ENCODE results near the gene OPCML. TPM values are rescaled to one million over a fixed set of nuclear protein-coding genes. Genes with fewer than 3 reads are reported as not detected.
A peak's percentile ranks its signal among the peaks of the same experiment; 100 is the strongest.

The OPCML gene
- total RNA-seq = 10 to 100 TPM; 16.6 to 51.1 TPM
- polyA plus RNA-seq (ENCODE audit: insufficient read length in 2 of 2) = 10 to 100 TPM; 65.1 to 70.3 TPM
- long read RNA-seq, donor 1, partial matches to known transcripts = 18 of 18 reads
- long read RNA-seq, donor 1, other reads (novel, unspliced or antisense) = 0 of 18 reads
- long read RNA-seq, donor 2, partial matches to known transcripts = 5 of 5 reads
- long read RNA-seq, donor 2, other reads (novel, unspliced or antisense) = 0 of 5 reads
- long read RNA-seq, donor 3, partial matches to known transcripts = 23 of 23 reads
- long read RNA-seq, donor 3, other reads (novel, unspliced or antisense) = 0 of 23 reads
- long read RNA-seq, donor 4 = 0 reads

DNA sequence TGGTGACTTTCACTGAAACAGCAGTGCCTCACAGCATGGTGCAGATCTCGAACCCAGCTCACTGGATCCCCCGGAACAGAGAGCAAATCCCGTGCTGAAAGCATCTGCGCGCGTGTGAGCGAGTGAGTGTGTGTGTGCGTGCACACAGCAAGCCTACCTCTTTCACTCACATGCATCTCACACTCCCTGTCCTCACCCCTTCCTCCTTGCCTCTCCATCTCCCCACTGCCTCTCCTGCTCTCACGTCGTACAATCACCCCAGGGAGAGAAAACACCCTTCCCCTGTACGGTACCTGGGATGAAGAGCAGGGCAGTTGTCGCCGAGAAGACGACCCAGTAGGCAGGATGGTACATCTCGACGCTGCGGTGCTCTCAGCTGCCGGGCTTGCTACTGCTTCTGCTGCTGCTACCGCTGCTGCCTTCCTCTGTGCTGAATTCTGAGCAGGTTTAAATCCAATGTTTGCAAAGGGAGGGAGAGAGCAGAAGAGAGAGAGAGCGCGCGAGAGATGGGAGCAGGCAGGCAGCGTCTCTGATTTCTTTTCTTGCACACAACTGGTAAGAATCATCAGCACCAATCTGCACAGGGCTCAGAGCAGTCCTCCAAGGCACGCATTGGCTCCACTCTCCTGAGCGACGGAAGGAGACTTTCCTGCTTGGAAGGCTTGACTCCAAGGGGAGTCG is at the start of gene OPCML:
Gene OPCML, minus strand, starts transcription at position 531 of the 681 bp plus-strand sequence.
- Histone ChIP-seq H3K4me3 (ENCODE audit: low read depth, low read length) (peak within 1 kb of the TSS; percentile 47), H3K27ac (ENCODE audit: low read depth, low read length) (peak within 1 kb of the TSS; percentile 60), H3K27me3 (ENCODE audit: control insufficient read depth, insufficient read depth, low read length) (peaks cover 37% of the 10 kb centered on the region), H3K9me3 (ENCODE audit: control insufficient read depth, insufficient read depth, low read length) (no peaks in the 10 kb centered on the region), H3K36me3 (ENCODE audit: control insufficient read depth, insufficient read depth, low read length) (no peaks in the 10 kb centered on the region), H3K4me1 (ENCODE audit: control insufficient read depth, insufficient read depth, low read length) (peaks cover 35% of the 10 kb centered on the region)
- WGBS (ENCODE audit: insufficient coverage) = 0% methylated on average over 12 of the region's 27 CpGs
- peak in 5 of 6 donors; percentile 31 to 93 (median 52) for DNase-seq (ENCODE audit: low read depth in 4 of 6, low spot score in 6 of 6)

DNA sequence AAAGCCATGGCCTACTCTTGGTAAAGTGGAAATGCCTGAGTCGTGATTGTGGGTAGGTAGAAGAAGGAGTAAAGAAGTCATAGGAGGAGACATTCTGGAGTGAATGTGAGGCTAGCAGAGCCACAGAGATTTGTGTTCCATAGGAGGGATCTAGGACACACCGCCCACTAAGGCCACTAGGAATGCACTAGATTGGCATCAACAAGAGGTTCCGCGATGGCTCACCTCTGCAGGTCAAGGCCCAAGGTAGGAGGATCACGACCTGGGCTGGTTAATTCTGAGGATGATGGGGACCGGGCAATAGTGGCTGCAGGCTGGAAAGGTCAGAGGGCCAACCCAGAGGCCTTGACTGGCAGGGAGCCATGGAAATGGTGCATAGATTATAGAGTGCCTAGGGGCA is 48.8 kb upstream of the OPCML start:
- WGBS (ENCODE audit: insufficient coverage) = 94% methylated on average over 6 of the region's 6 CpGs
- H3K4me3 ChIP-seq (ENCODE audit: low read depth, low read length) = no peak overlapping the region
- no peaks in the 10 kb centered on the region for H3K27me3 ChIP-seq (ENCODE audit: control insufficient read depth, insufficient read depth, low read length)
- no peak for DNase-seq (ENCODE audit: low read depth in 4 of 6, low spot score in 6 of 6)
- H3K4me1 ChIP-seq (ENCODE audit: control insufficient read depth, insufficient read depth, low read length) = peaks cover 12% of the 10 kb centered on the region
- H3K36me3 ChIP-seq (ENCODE audit: control insufficient read depth, insufficient read depth, low read length) = no peaks in the 10 kb centered on the region
- no peak overlapping the region for H3K27ac ChIP-seq (ENCODE audit: low read depth, low read length)
- H3K9me3 ChIP-seq (ENCODE audit: control insufficient read depth, insufficient read depth, low read length) = no peaks in the 10 kb centered on the region

DNA sequence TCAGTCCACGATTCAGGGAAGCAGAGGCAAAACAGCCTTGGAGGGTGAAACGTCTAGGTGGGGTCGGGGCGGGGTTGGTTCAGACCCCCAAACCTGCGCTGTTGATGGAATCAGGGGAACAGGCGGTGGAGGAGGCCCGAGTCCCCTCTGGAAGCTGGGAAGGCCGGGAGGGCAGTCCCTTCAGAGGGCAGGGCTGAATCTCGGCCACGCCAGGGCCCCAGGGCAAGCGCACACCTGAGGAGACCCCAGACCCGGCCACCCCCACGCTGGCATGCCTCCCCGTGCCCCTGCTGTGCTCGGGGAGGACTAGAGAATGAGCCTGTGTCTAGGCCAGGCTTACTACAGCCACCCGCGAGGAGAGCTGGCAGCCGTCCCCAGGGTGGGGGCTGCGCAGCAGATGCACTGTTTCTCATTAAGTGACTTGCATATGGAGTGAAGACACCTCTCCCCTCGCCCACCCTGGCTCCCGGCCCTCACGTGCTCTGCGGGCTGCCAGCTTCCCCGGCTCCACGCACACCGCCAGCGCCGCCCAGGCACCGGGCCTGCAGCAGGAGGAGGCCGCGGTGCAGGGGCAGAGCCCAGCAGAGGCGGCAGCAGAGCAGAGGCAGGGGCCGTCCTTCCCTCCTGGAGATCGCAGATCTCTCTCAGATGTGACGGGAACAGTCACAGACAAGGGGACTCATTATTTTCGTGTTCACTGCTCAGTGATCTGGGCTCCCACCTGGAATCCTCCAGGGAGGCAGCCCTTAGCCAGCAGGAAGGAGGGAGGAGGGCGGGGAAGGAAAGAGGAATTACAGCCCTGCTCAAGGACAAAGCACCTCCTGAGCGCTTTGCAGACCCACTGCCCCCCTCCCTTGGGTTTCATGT is 47.1 kb upstream of the OPCML start:
- peak in 3 of 6 donors; percentile 17 to 91 (median 81) for DNase-seq (ENCODE audit: low read depth in 4 of 6, low spot score in 6 of 6)
- WGBS (ENCODE audit: insufficient coverage) = 32% methylated on average over 35 of the region's 38 CpGs

DNA sequence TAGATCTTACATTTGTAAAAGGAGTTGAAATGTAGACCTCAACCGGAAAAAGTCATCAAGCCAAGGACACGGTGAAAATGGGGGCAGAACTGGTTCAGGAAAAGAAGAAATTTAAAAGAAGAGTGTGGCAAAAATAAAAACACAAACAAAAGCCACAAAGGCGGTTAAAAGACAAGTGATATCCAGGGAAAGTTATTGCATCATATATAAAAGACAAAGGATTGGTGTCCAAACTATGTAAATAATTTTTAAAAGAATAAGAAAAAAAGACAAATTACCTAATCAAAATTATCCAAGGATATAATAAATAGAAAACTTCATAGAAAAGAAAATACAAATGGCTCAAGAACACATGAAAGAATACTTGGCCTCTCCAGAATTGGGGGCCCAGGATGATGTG is 45.1 kb upstream of the OPCML start:
- WGBS (ENCODE audit: insufficient coverage) = no CpG with 5 or more reads among the region's 3 CpGs
- Histone ChIP-seq H3K36me3 (ENCODE audit: control insufficient read depth, insufficient read depth, low read length) (no peaks in the 10 kb centered on the region), H3K27ac (ENCODE audit: low read depth, low read length) (no peak overlapping the region)

More for the DNA sequence above, 47.1 kb upstream of the OPCML start:
- H3K9me3 ChIP-seq (ENCODE audit: control insufficient read depth, insufficient read depth, low read length) = no peaks in the 10 kb centered on the region
- H3K27ac ChIP-seq (ENCODE audit: low read depth, low read length) = no peak overlapping the region
- no peaks in the 10 kb centered on the region for H3K36me3 ChIP-seq (ENCODE audit: control insufficient read depth, insufficient read depth, low read length)
- no peak overlapping the region for H3K4me3 ChIP-seq (ENCODE audit: low read depth, low read length)
- H3K4me1 ChIP-seq (ENCODE audit: control insufficient read depth, insufficient read depth, low read length) = peaks cover 12% of the 10 kb centered on the region
- H3K27me3 ChIP-seq (ENCODE audit: control insufficient read depth, insufficient read depth, low read length) = no peaks in the 10 kb centered on the region

GRCh38 chr11:133576351-133576750 is 44.0 kb upstream of the OPCML start:
- no peak for DNase-seq (ENCODE audit: low read depth in 4 of 6, low spot score in 6 of 6)
- Histone ChIP-seq H3K27me3 (ENCODE audit: control insufficient read depth, insufficient read depth, low read length) (no peaks in the 10 kb centered on the region), H3K9me3 (ENCODE audit: control insufficient read depth, insufficient read depth, low read length) (no peaks in the 10 kb centered on the region), H3K36me3 (ENCODE audit: control insufficient read depth, insufficient read depth, low read length) (no peaks in the 10 kb centered on the region), H3K4me1 (ENCODE audit: control insufficient read depth, insufficient read depth, low read length) (peaks cover 12% of the 10 kb centered on the region), H3K27ac (ENCODE audit: low read depth, low read length) (no peak overlapping the region), H3K4me3 (ENCODE audit: low read depth, low read length) (no peak overlapping the region)
- 80% methylated on average over 16 of the region's 16 CpGs for WGBS (ENCODE audit: insufficient coverage)

More for the DNA sequence above, 45.1 kb upstream of the OPCML start:
- DNase-seq (ENCODE audit: low read depth in 4 of 6, low spot score in 6 of 6) = no peak
- Histone ChIP-seq H3K4me1 (ENCODE audit: control insufficient read depth, insufficient read depth, low read length) (peaks cover 12% of the 10 kb centered on the region), H3K9me3 (ENCODE audit: control insufficient read depth, insufficient read depth, low read length) (no peaks in the 10 kb centered on the region), H3K27me3 (ENCODE audit: control insufficient read depth, insufficient read depth, low read length) (no peaks in the 10 kb centered on the region), H3K4me3 (ENCODE audit: low read depth, low read length) (no peak overlapping the region)

- Histone ChIP-seq H3K9me3 (ENCODE audit: control insufficient read depth, insufficient read depth, low read length) (no peaks in the 10 kb centered on the region), H3K4me3 (ENCODE audit: low read depth, low read length) (no peak overlapping the region), H3K27me3 (ENCODE audit: control insufficient read depth, insufficient read depth, low read length) (no peaks in the 10 kb centered on the region), H3K4me1 (ENCODE audit: control insufficient read depth, insufficient read depth, low read length) (no peaks in the 10 kb centered on the region), H3K27ac (ENCODE audit: low read depth, low read length) (no peak overlapping the region), H3K36me3 (ENCODE audit: control insufficient read depth, insufficient read depth, low read length) (no peaks in the 10 kb centered on the region)
- WGBS (ENCODE audit: insufficient coverage) = no CpG with 5 or more reads among the region's 1 CpG
- DNase-seq (ENCODE audit: low read depth in 4 of 6, low spot score in 6 of 6) = no peak
Measured at GRCh38 chr11:133573081-133573480, 40.8 kb upstream of the OPCML start.

- Histone ChIP-seq H3K27ac (ENCODE audit: low read depth, low read length) (no peak overlapping the region), H3K36me3 (ENCODE audit: control insufficient read depth, insufficient read depth, low read length) (no peaks in the 10 kb centered on the region), H3K9me3 (ENCODE audit: control insufficient read depth, insufficient read depth, low read length) (no peaks in the 10 kb centered on the region), H3K4me3 (ENCODE audit: low read depth, low read length) (no peak overlapping the region), H3K4me1 (ENCODE audit: control insufficient read depth, insufficient read depth, low read length) (no peaks in the 10 kb centered on the region), H3K27me3 (ENCODE audit: control insufficient read depth, insufficient read depth, low read length) (no peaks in the 10 kb centered on the region)
- WGBS (ENCODE audit: insufficient coverage) = no CpG with 5 or more reads among the region's 4 CpGs
- DNase-seq (ENCODE audit: low read depth in 4 of 6, low spot score in 6 of 6) = no peak
Measured at GRCh38 chr11:133570376-133570775, 38.1 kb upstream of the OPCML start.

GRCh38 chr11:133563505-133564025 is 31.3 kb upstream of the OPCML start:
- no peaks in the 10 kb centered on the region for H3K4me1 ChIP-seq (ENCODE audit: control insufficient read depth, insufficient read depth, low read length)
- H3K9me3 ChIP-seq (ENCODE audit: control insufficient read depth, insufficient read depth, low read length) = no peaks in the 10 kb centered on the region
- no peaks in the 10 kb centered on the region for H3K27me3 ChIP-seq (ENCODE audit: control insufficient read depth, insufficient read depth, low read length)
- H3K27ac ChIP-seq (ENCODE audit: low read depth, low read length) = no peak overlapping the region
- peak in 2 of 6 donors; percentile 45 to 72 for DNase-seq (ENCODE audit: low read depth in 4 of 6, low spot score in 6 of 6)
- no peak overlapping the region for H3K4me3 ChIP-seq (ENCODE audit: low read depth, low read length)
- WGBS (ENCODE audit: insufficient coverage) = 20% methylated on average over 3 of the region's 7 CpGs
- no peaks in the 10 kb centered on the region for H3K36me3 ChIP-seq (ENCODE audit: control insufficient read depth, insufficient read depth, low read length)

- 75% methylated on average over 3 of the region's 9 CpGs for WGBS (ENCODE audit: insufficient coverage)
Measured at GRCh38 chr11:133560472-133560855, 28.2 kb upstream of the OPCML start.

More at GRCh38 chr11:133560472-133560855, 28.2 kb upstream of the OPCML start:
- Histone ChIP-seq H3K9me3 (ENCODE audit: control insufficient read depth, insufficient read depth, low read length) (no peaks in the 10 kb centered on the region), H3K36me3 (ENCODE audit: control insufficient read depth, insufficient read depth, low read length) (no peaks in the 10 kb centered on the region), H3K27me3 (ENCODE audit: control insufficient read depth, insufficient read depth, low read length) (no peaks in the 10 kb centered on the region), H3K4me3 (ENCODE audit: low read depth, low read length) (no peak overlapping the region), H3K4me1 (ENCODE audit: control insufficient read depth, insufficient read depth, low read length) (no peaks in the 10 kb centered on the region), H3K27ac (ENCODE audit: low read depth, low read length) (no peak overlapping the region)
- no peak for DNase-seq (ENCODE audit: low read depth in 4 of 6, low spot score in 6 of 6)

All from spinal cord (tissue), 10 donors.